PC-3 (cell line): ENCODE results near the gene C9orf40. TPM values are rescaled to one million over a fixed set of nuclear protein-coding genes. Genes with fewer than 3 reads are reported as not detected.

Experiments used
- ATAC-seq: fragments of 200-7000 bp; cut with Tn5 transposase; 2 replicates; pipeline ENCODE4 v1.9.1; 2020; ENCODE audit warnings: mild to moderate bottlenecking, moderate library complexity
- BruUV-seq: library from RNA; stranded (reverse); fragments of 400-500 nt; replicated peaks from 2 replicates; lab custom pipeline; 2021; lab: Mats Ljungman, UMichigan
- CTCF ChIA-PET: fragments of 300-600 bp; sonication (Branson Sonifier 250); formaldehyde crosslinking; loops from one replicate; lab custom pipeline; 2022; ENCODE audit warnings: antibody characterized with exemption; lab: Charles Lee
- POLR2A ChIA-PET: fragments of 300-600 bp; sonication (Branson Sonifier 250); formaldehyde crosslinking; loops from one replicate; lab custom pipeline; 2022; ENCODE audit warnings: antibody characterized with exemption; ENCODE audit not compliant: unreplicated experiment; lab: Charles Lee
- DNase-seq: peaks from one replicate; pipeline ENCODE4 v3.0.0-alpha.2; 2015
- H2AFZ ChIP-seq: fragments of 300-600 bp; sonication (generic); 2 replicates; pipeline ENCODE4 v1.6.0; 2016; ENCODE audit warnings: antibody characterized with exemption, low read length
- H3F3A ChIP-seq: fragments of 300-600 bp; sonication (generic); one replicate; pipeline ENCODE4 v1.6.0; 2017; ENCODE audit warnings: antibody characterized with exemption, low read length, control low read depth, mild to moderate bottlenecking; ENCODE audit not compliant: unreplicated experiment
- H3K27ac ChIP-seq: fragments of 300-600 bp; sonication (generic); 2 replicates; pipeline ENCODE4 v1.5.1; 2016; ENCODE audit warnings: mild to moderate bottlenecking, low read length
- H3K27me3 ChIP-seq: fragments of 300-600 bp; sonication (generic); 2 replicates; pipeline ENCODE4 v1.6.1; 2016; ENCODE audit warnings: low read length, mixed read lengths
- H3K36me3 ChIP-seq: fragments of 300-600 bp; sonication (generic); 2 replicates; pipeline ENCODE4 v1.6.1; 2016; ENCODE audit warnings: low read depth, mixed run types, low read length, mixed read lengths
- H3K4me1 ChIP-seq: fragments of 300-600 bp; sonication (generic); 2 replicates; pipeline ENCODE4 v1.5.1; 2016; ENCODE audit warnings: low read length; ENCODE audit not compliant: insufficient read depth
- H3K4me2 ChIP-seq: fragments of 300-600 bp; sonication (generic); 2 replicates; pipeline ENCODE4 v1.6.0; 2016; ENCODE audit warnings: low read length
- H3K4me3 ChIP-seq: fragments of 300-600 bp; sonication (generic); 2 replicates; pipeline ENCODE4 v1.5.1; 2016; ENCODE audit warnings: mild to moderate bottlenecking, low read length, mixed read lengths
- H3K79me2 ChIP-seq: fragments of 300-600 bp; sonication (generic); 2 replicates; pipeline ENCODE4 v1.6.1; 2017; ENCODE audit warnings: low read length, mixed read lengths
- H3K9ac ChIP-seq: fragments of 300-600 bp; sonication (generic); 2 replicates; pipeline ENCODE4 v1.6.0; 2016; ENCODE audit warnings: mild to moderate bottlenecking, low read length
- H3K9me2 ChIP-seq: fragments of 300-600 bp; sonication (generic); replicated peaks from 2 replicates; pipeline ENCODE4 v1.6.1; 2016; ENCODE audit warnings: mixed run types, low read length, mixed read lengths
- H3K9me3 ChIP-seq: fragments of 300-600 bp; sonication (generic); 2 replicates; pipeline ENCODE4 v1.6.1; 2016; ENCODE audit warnings: low read length, mixed read lengths
- H4K20me1 ChIP-seq: fragments of 300-600 bp; sonication (generic); 2 replicates; pipeline ENCODE4 v1.6.1; 2016; ENCODE audit warnings: low read length, mixed read lengths
- CTCF ChIP-seq: fragments of 300-600 bp; sonication (generic); conservative IDR thresholded peaks from 2 replicates; pipeline ENCODE4 v1.5.1; 2017; ENCODE audit warnings: antibody characterized with exemption, low read depth, mild to moderate bottlenecking, low read length
- EZH2 ChIP-seq: fragments of 300-600 bp; sonication (generic); IDR thresholded peaks from one replicate; pipeline ENCODE4 v1.6.1; 2017; ENCODE audit warnings: antibody characterized with exemption, mild to moderate bottlenecking, low read length; ENCODE audit not compliant: unreplicated experiment
- EZH2phosphoT487 ChIP-seq: fragments of 300-600 bp; sonication (generic); IDR thresholded peaks from 2 replicates; pipeline ENCODE4 v1.6.1; 2018; ENCODE audit warnings: mild to moderate bottlenecking, antibody characterized with exemption, low read length, borderline replicate concordance
- intact Hi-C: fragments of 100-400 bp; cut with micrococcal nuclease; formaldehyde crosslinking; loops from 2 replicates; pipeline ENCODE4 v1.9.0; 2023
- total RNA-seq: library from RNA; depleted of rRNA; stranded (reverse); fragments of >200 nt; gene quantifications from 2 replicates; pipeline ENCODE4 v1.2.3, GENCODE V29; 2014

Gene C9orf40
- total RNA-seq, 1 experiment from 2014 or later = 4.7 TPM

GRCh38 chr9:74910036-74910435 is 42.7 kb downstream of the C9orf40 start:
- H2AFZ ChIP-seq = no peak overlapping the region
- no peaks in the 10 kb centered on the region for H3K79me2 ChIP-seq
- no peaks in the 10 kb centered on the region for H3F3A ChIP-seq
- TF ChIP-seq CTCF (no peak), EZH2 (no peak), EZH2phosphoT487 (no peak)
- intact Hi-C loops = no loop called here
- no peak overlapping the region for H3K4me3 ChIP-seq
- no peaks in the 10 kb centered on the region for H3K27me3 ChIP-seq
- H4K20me1 ChIP-seq = no peaks in the 10 kb centered on the region
- CTCF ChIA-PET = no interaction called here
- H3K4me2 ChIP-seq = no peak overlapping the region
- no peaks in the 10 kb centered on the region for H3K4me1 ChIP-seq
- H3K27ac ChIP-seq = no peak overlapping the region
- DNase-seq (no peak), ATAC-seq (no peak)
- POLR2A ChIA-PET = no interaction called here
- H3K9ac ChIP-seq = no peak overlapping the region
- BruUV-seq = no TSS peak
- H3K9me2 ChIP-seq = no peaks in the 10 kb centered on the region
- H3K36me3 ChIP-seq = no peaks in the 10 kb centered on the region
- no peaks in the 10 kb centered on the region for H3K9me3 ChIP-seq

GRCh38 chr9:74908665-74909064 is 44.0 kb downstream of the C9orf40 start:
- no TSS peak for BruUV-seq
- no peak overlapping the region for H2AFZ ChIP-seq
- no peak overlapping the region for H3K4me2 ChIP-seq
- CTCF ChIA-PET = no interaction called here
- H3K9ac ChIP-seq = no peak overlapping the region
- POLR2A ChIA-PET = no interaction called here
- H4K20me1 ChIP-seq = no peaks in the 10 kb centered on the region
- H3K4me3 ChIP-seq = no peak overlapping the region
- TF ChIP-seq EZH2phosphoT487 = no peak
- H3K36me3 ChIP-seq = no peaks in the 10 kb centered on the region
- H3K27ac ChIP-seq = no peak overlapping the region
- no peaks in the 10 kb centered on the region for H3K9me2 ChIP-seq
- no peaks in the 10 kb centered on the region for H3K79me2 ChIP-seq
- ATAC-seq (no peak), DNase-seq (no peak)
- no peaks in the 10 kb centered on the region for H3F3A ChIP-seq
- H3K4me1 ChIP-seq = no peaks in the 10 kb centered on the region
- no peaks in the 10 kb centered on the region for H3K27me3 ChIP-seq
- H3K9me3 ChIP-seq = no peaks in the 10 kb centered on the region
- intact Hi-C loops = no loop called here

GRCh38 chr9:74907085-74907484 is 45.6 kb downstream of the C9orf40 start:
- H2AFZ ChIP-seq = no peak overlapping the region
- no peaks in the 10 kb centered on the region for H3K9me2 ChIP-seq
- no peak overlapping the region for H3K27ac ChIP-seq
- no peaks in the 10 kb centered on the region for H4K20me1 ChIP-seq
- ChIA-PET CTCF (no interaction called here), POLR2A (no interaction called here)
- no peak overlapping the region for H3K4me2 ChIP-seq
- no peaks in the 10 kb centered on the region for H3K36me3 ChIP-seq
- no peaks in the 10 kb centered on the region for H3K79me2 ChIP-seq
- H3F3A ChIP-seq = no peaks in the 10 kb centered on the region
- H3K9me3 ChIP-seq = no peaks in the 10 kb centered on the region
- H3K4me3 ChIP-seq = no peak overlapping the region
- H3K9ac ChIP-seq = no peak overlapping the region
- no peak for TF ChIP-seq EZH2phosphoT487
- no peak for TF ChIP-seq EZH2
- no peak for TF ChIP-seq CTCF
- no TSS peak for BruUV-seq
- H3K27me3 ChIP-seq = no peaks in the 10 kb centered on the region
- DNase-seq (no peak), ATAC-seq (no peak)
- intact Hi-C loops = no loop called here
- H3K4me1 ChIP-seq = no peaks in the 10 kb centered on the region
